Gastrocnemius medialis (tissue), 4 donors: Measurements from ENCODE around the gene USP36.

Experiments used
- POLR2A ChIP-seq, 2 donors: fragments of 450-650 bp; IDR thresholded peaks; one replicate each; pipeline ENCODE4 v1.6.1; 2017; ENCODE audit warnings: antibody characterized with exemption in 2 of 2, mild to moderate bottlenecking in 2 of 2, moderate library complexity in 2 of 2
- TF ChIP-seq, protein P1 (sequence below), 5 experiments: fragments of 450-650 bp in 3 of 5; fragments of 200-600 bp in 2 of 5; sonication (generic) in 2 of 5; IDR thresholded peaks in 4 of 5; conservative IDR thresholded peaks in 1 of 5; 1 replicate in 4 of 5; 2 replicates in 1 of 5; pipeline ENCODE4 v1.5.1; 2016 to 2019; ENCODE audit warnings: antibody characterized with exemption in 5 of 5, mild to moderate bottlenecking in 3 of 5, moderate library complexity in 3 of 5

DNA sequence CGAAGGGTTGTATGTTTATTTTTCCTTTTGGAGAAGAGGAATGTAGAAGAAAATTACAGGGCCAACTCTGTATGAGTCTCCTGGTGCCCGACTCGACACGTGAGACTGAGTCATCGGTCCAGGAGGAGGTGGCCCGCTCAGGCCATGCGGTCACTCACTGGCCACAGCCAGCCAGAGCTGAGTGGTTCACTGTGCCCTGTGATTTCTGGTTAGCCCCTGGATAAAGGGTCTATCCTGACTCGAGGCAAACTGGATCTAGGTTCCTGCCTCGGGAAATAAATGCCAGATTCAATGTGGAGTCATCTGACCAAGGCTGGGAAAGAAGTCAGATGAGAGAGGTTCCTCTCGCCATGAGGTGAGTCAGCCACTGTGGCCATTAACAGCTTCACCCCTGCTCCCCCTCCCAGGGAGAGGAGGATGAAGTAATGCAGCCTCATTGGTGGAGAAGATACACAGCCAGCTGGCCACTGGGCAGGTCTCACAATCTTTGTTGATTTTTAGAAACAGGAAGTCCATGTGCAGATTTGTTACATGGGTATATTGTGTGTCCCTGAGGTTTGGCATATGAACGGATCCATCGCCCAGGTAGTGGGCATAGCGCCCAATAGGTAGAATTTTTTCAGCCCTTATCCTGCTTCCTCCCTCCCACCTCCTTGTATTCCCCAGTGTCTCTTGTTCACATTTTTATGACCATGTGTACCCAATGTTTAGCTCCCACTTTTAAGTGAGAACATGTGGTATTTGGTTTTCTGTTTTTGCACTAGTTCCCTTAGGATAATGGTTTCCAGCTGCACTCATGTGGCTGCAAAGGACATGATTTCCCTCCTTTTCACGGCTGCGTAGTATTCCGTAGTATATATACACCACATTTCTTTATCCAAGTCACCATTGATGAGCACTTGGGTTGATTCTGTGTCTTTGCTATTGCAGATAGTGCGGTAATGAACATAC lies 21.7 kb upstream of the USP36 start:
- TF ChIP-seq, protein P1, sequence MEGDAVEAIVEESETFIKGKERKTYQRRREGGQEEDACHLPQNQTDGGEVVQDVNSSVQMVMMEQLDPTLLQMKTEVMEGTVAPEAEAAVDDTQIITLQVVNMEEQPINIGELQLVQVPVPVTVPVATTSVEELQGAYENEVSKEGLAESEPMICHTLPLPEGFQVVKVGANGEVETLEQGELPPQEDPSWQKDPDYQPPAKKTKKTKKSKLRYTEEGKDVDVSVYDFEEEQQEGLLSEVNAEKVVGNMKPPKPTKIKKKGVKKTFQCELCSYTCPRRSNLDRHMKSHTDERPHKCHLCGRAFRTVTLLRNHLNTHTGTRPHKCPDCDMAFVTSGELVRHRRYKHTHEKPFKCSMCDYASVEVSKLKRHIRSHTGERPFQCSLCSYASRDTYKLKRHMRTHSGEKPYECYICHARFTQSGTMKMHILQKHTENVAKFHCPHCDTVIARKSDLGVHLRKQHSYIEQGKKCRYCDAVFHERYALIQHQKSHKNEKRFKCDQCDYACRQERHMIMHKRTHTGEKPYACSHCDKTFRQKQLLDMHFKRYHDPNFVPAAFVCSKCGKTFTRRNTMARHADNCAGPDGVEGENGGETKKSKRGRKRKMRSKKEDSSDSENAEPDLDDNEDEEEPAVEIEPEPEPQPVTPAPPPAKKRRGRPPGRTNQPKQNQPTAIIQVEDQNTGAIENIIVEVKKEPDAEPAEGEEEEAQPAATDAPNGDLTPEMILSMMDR (IDR thresholded peaks at IDR 0.05 in 4 of 5, conservative IDR thresholded peaks at IDR 0.05 in 1 of 5), result no peak
- peak; percentile 47 to 67 for TF ChIP-seq POLR2A (IDR thresholded peaks at IDR 0.05)
